ENCODE measurements around the gene PDZK1IP1.
A peak's percentile ranks its signal among the peaks of the same experiment; 100 is the strongest.

PDZK1IP1 gene

GRCh38 chr1:47231301-47232186, 41.7 kb upstream of the PDZK1IP1 start:
- DNase-seq (ENCODE audit: low read depth, low spot score) = peak; percentile 35
- no peak for TF ChIP-seq CTCF (IDR thresholded peaks at IDR 0.05; ENCODE audit: low read depth, low read length)
- H3K4me3 ChIP-seq (ENCODE audit: low read depth, low read length) = peak overlapping the region; percentile 6
- in situ Hi-C loops (cut with HindIII; ENCODE audit: low sequenced_read_pairs) = no loop called here

- no peak for DNase-seq (ENCODE audit: low read depth, low spot score)
- in situ Hi-C loops (cut with HindIII; ENCODE audit: low sequenced_read_pairs) = no loop called here
- TF ChIP-seq CTCF (IDR thresholded peaks at IDR 0.05; ENCODE audit: low read depth, low read length) = no peak
- no peak overlapping the region for H3K4me3 ChIP-seq (ENCODE audit: low read depth, low read length)
Observed at GRCh38 chr1:47230692-47231300, 41.0 kb upstream of the PDZK1IP1 start.

GRCh38 chr1:47229886-47230691, 40.3 kb upstream of the PDZK1IP1 start:
- no peak overlapping the region for H3K4me3 ChIP-seq (ENCODE audit: low read depth, low read length)
- in situ Hi-C loops (cut with HindIII; ENCODE audit: low sequenced_read_pairs) = no loop called here
- DNase-seq (ENCODE audit: low read depth, low spot score) = peak; percentile 16
- no peak for TF ChIP-seq CTCF (IDR thresholded peaks at IDR 0.05; ENCODE audit: low read depth, low read length)

- TF ChIP-seq CTCF (IDR thresholded peaks at IDR 0.05; ENCODE audit: low read depth, low read length) = no peak
- no peak overlapping the region for H3K4me3 ChIP-seq (ENCODE audit: low read depth, low read length)
- DNase-seq (ENCODE audit: low read depth, low spot score) = no peak
- in situ Hi-C loops (cut with HindIII; ENCODE audit: low sequenced_read_pairs) = no loop called here
Observed at GRCh38 chr1:47229031-47229885, 39.4 kb upstream of the PDZK1IP1 start.

- no peak for TF ChIP-seq CTCF (IDR thresholded peaks at IDR 0.05; ENCODE audit: low read depth, low read length)
- no peak for DNase-seq (ENCODE audit: low read depth, low spot score)
Observed at GRCh38 chr1:47228644-47229030, 38.8 kb upstream of the PDZK1IP1 start.

More at GRCh38 chr1:47228644-47229030, 38.8 kb upstream of the PDZK1IP1 start:
- no peak overlapping the region for H3K4me3 ChIP-seq (ENCODE audit: low read depth, low read length)
- in situ Hi-C loops (cut with HindIII; ENCODE audit: low sequenced_read_pairs) = no loop called here
